ENCODE data around the gene ITGB1BP1.

GRCh38 chr2:9467687-9468086, 44.4 kb upstream of the ITGB1BP1 start:
- TF ChIP-seq POLR2AphosphoS5 (IDR thresholded peaks at IDR 0.05; ENCODE audit: borderline replicate concordance, low read depth, low read length) (no peak), EZH2 (IDR thresholded peaks at IDR 0.05) (no peak)
